ENCODE results near the gene HAGH. TPM values are rescaled to one million over a fixed set of nuclear protein-coding genes. Genes with fewer than 3 reads are reported as not detected.

Gene HAGH
- total RNA-seq, 2 experiments from 2014 or later = 26.9 to 29.9 TPM

GRCh38 chr16:1776991-1777374 lies 49.6 kb downstream of the HAGH start:
- no TSS peak for BruUV-seq (replicated peaks)
- ChIA-PET CTCF (ENCODE audit: unreplicated experiment) (no interaction called here), POLR2A (no interaction called here)
- intact Hi-C loops (cut with micrococcal nuclease; ENCODE audit: unreplicated experiment) = no loop called here
- TF ChIP-seq EZH2phosphoT487 (IDR thresholded peaks at IDR 0.05; ENCODE audit: borderline replicate concordance, low read depth, low read length) = no peak
- TF ChIP-seq CTCF (conservative IDR thresholded peaks at IDR 0.05; ENCODE audit: low read length) = no peak
- Histone ChIP-seq H3K27ac (ENCODE audit: low read depth, low read length, poor library complexity, severe bottlenecking) (no peak overlapping the region), H4K20me1 (ENCODE audit: insufficient read depth, low read length) (no peaks in the 10 kb centered on the region), H3K9me3 (ENCODE audit: low read length) (no peaks in the 10 kb centered on the region), H2AFZ (ENCODE audit: low read length) (no peak overlapping the region), H3K4me1 (ENCODE audit: insufficient read depth, low read length, poor library complexity, severe bottlenecking) (peaks cover 19% of the 10 kb centered on the region), H3K9me2 (ENCODE audit: insufficient read depth, low read length) (no peaks in the 10 kb centered on the region), H3K36me3 (ENCODE audit: insufficient read depth, low read length) (peaks cover 64% of the 10 kb centered on the region), H3K4me2 (ENCODE audit: low read length) (no peak overlapping the region), H3K4me3 (ENCODE audit: low read depth, low read length, poor library complexity, severe bottlenecking) (no peak overlapping the region), H3K79me2 (ENCODE audit: insufficient read depth, low read depth, low read length) (peaks cover 22% of the 10 kb centered on the region; the same call in 1 of the 2 replicates)
- no peak for DNase-seq (ENCODE audit: low spot score)

GRCh38 chr16:1776672-1776955 lies 50.0 kb downstream of the HAGH start:
- intact Hi-C loops (cut with micrococcal nuclease; ENCODE audit: unreplicated experiment) = no loop called here
- Histone ChIP-seq H3K4me1 (ENCODE audit: insufficient read depth, low read length, poor library complexity, severe bottlenecking) (peaks cover 18% of the 10 kb centered on the region), H3K4me3 (ENCODE audit: low read depth, low read length, poor library complexity, severe bottlenecking) (no peak overlapping the region), H3K36me3 (ENCODE audit: insufficient read depth, low read length) (peaks cover 67% of the 10 kb centered on the region), H3K4me2 (ENCODE audit: low read length) (no peak overlapping the region), H4K20me1 (ENCODE audit: insufficient read depth, low read length) (no peaks in the 10 kb centered on the region), H2AFZ (ENCODE audit: low read length) (no peak overlapping the region), H3K79me2 (ENCODE audit: insufficient read depth, low read depth, low read length) (peaks cover 26% of the 10 kb centered on the region; the same call in 1 of the 2 replicates), H3K27ac (ENCODE audit: low read depth, low read length, poor library complexity, severe bottlenecking) (no peak overlapping the region), H3K9me3 (ENCODE audit: low read length) (no peaks in the 10 kb centered on the region), H3K9me2 (ENCODE audit: insufficient read depth, low read length) (no peaks in the 10 kb centered on the region)
- DNase-seq (ENCODE audit: low spot score) = no peak
- ChIA-PET POLR2A (no interaction called here), CTCF (ENCODE audit: unreplicated experiment) (no interaction called here)
- TF ChIP-seq CTCF (conservative IDR thresholded peaks at IDR 0.05; ENCODE audit: low read length) = no peak
- no peak for TF ChIP-seq EZH2phosphoT487 (IDR thresholded peaks at IDR 0.05; ENCODE audit: borderline replicate concordance, low read depth, low read length)
- no TSS peak for BruUV-seq (replicated peaks)

- intact Hi-C loops (cut with micrococcal nuclease; ENCODE audit: unreplicated experiment) = no loop called here
- Histone ChIP-seq H3K4me2 (ENCODE audit: low read length) (no peak overlapping the region), H3K9me3 (ENCODE audit: low read length) (no peaks in the 10 kb centered on the region), H3K79me2 (ENCODE audit: insufficient read depth, low read depth, low read length) (peaks cover 26% of the 10 kb centered on the region; the same call in 1 of the 2 replicates), H3K4me3 (ENCODE audit: low read depth, low read length, poor library complexity, severe bottlenecking) (no peak overlapping the region), H4K20me1 (ENCODE audit: insufficient read depth, low read length) (no peaks in the 10 kb centered on the region), H3K36me3 (ENCODE audit: insufficient read depth, low read length) (peaks cover 67% of the 10 kb centered on the region), H3K9me2 (ENCODE audit: insufficient read depth, low read length) (no peaks in the 10 kb centered on the region), H3K27ac (ENCODE audit: low read depth, low read length, poor library complexity, severe bottlenecking) (no peak overlapping the region), H3K4me1 (ENCODE audit: insufficient read depth, low read length, poor library complexity, severe bottlenecking) (peaks cover 13% of the 10 kb centered on the region), H2AFZ (ENCODE audit: low read length) (no peak overlapping the region)
- no peak for DNase-seq (ENCODE audit: low spot score)
- no peak for TF ChIP-seq CTCF (conservative IDR thresholded peaks at IDR 0.05; ENCODE audit: low read length)
- TF ChIP-seq EZH2phosphoT487 (IDR thresholded peaks at IDR 0.05; ENCODE audit: borderline replicate concordance, low read depth, low read length) = no peak
- CTCF ChIA-PET (ENCODE audit: unreplicated experiment) = no interaction called here
- BruUV-seq (replicated peaks) = no TSS peak
- POLR2A ChIA-PET = no interaction called here
These were observed 50.6 kb downstream of the HAGH start for GRCh38 chr16:1775846-1776671.

Data from OCI-LY7 (cell line).